ACHN (cell line): ENCODE results near the gene NEK1.
"Not testable (repeated sequence)": the region's sequence is repeated elsewhere in the genome, so short reads cannot be mapped to it uniquely, and the experiment has no call there.

Experiments
- DNase-seq: peaks from one replicate; pipeline ENCODE4 v3.0.0-alpha.2; 2015
- in situ Hi-C: cut with HindIII; loops from 2 replicates; pipeline ENCODE4 v1.10.0; 2017; ENCODE audit warnings: low sequenced_read_pairs, low pct_ligation_motif_present, low pct_unique_long_range_greater_than_20kb

NEK1 gene

GRCh38 chr4:169446824-169447223 is 165.6 kb downstream of the NEK1 start:
- in situ Hi-C loops, result no loop called here
- DNase-seq, result no peak

GRCh38 chr4:169443748-169444147 is 168.6 kb downstream of the NEK1 start:
- no peak for DNase-seq
- in situ Hi-C loops, result no loop called here

- in situ Hi-C loops, result no loop called here
- no peak for DNase-seq
Observed at GRCh38 chr4:169440446-169440845, 171.9 kb downstream of the NEK1 start.

GRCh38 chr4:169439244-169439643 is 173.1 kb downstream of the NEK1 start:
- DNase-seq, result no peak
- in situ Hi-C loops, result no loop called here

- in situ Hi-C loops, result no loop called here
- peak; percentile 4 for DNase-seq
Observed at GRCh38 chr4:169438057-169438480, 174.3 kb downstream of the NEK1 start.

- in situ Hi-C loops, result no loop called here
- DNase-seq, result no peak
Observed at GRCh38 chr4:169437299-169438047, 174.9 kb downstream of the NEK1 start.

- in situ Hi-C loops, result no loop called here
- DNase-seq, result no peak
Observed at GRCh38 chr4:169436734-169437133, 175.6 kb downstream of the NEK1 start.

- no peak for DNase-seq
- in situ Hi-C loops, result no loop called here
Observed at GRCh38 chr4:169428376-169428775, 184.0 kb downstream of the NEK1 start.

GRCh38 chr4:169427727-169428126 is 184.7 kb downstream of the NEK1 start:
- DNase-seq, in situ Hi-C loops: not testable (repeated sequence)

GRCh38 chr4:169420291-169420690 is 192.1 kb downstream of the NEK1 start:
- no peak for DNase-seq
- in situ Hi-C loops, result no loop called here

- in situ Hi-C loops, result no loop called here
- no peak for DNase-seq
Observed at GRCh38 chr4:169418846-169419245, 193.5 kb downstream of the NEK1 start.

- in situ Hi-C loops, result no loop called here
- no peak for DNase-seq
Observed at GRCh38 chr4:169417629-169418282, 194.6 kb downstream of the NEK1 start.

GRCh38 chr4:169416997-169417396 is 195.4 kb downstream of the NEK1 start:
- in situ Hi-C loops, result no loop called here
- DNase-seq, result no peak

- no peak for DNase-seq
- in situ Hi-C loops, result no loop called here
Observed at GRCh38 chr4:169416461-169416860, 195.9 kb downstream of the NEK1 start.

GRCh38 chr4:169414913-169415312 is 197.5 kb downstream of the NEK1 start:
- in situ Hi-C loops, result no loop called here
- no peak for DNase-seq

GRCh38 chr4:169412046-169412445 is 200.3 kb downstream of the NEK1 start:
- no peak for DNase-seq
- in situ Hi-C loops, result no loop called here

- DNase-seq, result no peak
- in situ Hi-C loops, result no loop called here
Observed at GRCh38 chr4:169410839-169411770, 201.3 kb downstream of the NEK1 start.

- no peak for DNase-seq
- in situ Hi-C loops, result no loop called here
Observed at GRCh38 chr4:169407217-169407845, 205.1 kb downstream of the NEK1 start.

- no peak for DNase-seq
- in situ Hi-C loops, result no loop called here
Observed at GRCh38 chr4:169404960-169405359, 207.4 kb downstream of the NEK1 start.
